HG03045 (cell line): ENCODE results near the gene MMD.

Experiments used
- ATAC-seq: cut with Tn5 transposase; IDR thresholded peaks from one replicate; pipeline ENCODE4 v1.9.1; 2021; ENCODE audit warnings: mild to moderate bottlenecking, moderate library complexity; ENCODE audit not compliant: unreplicated experiment

MMD gene

GRCh38 chr17:55354941-55355340 is 66.7 kb downstream of the MMD start:
- no peak for ATAC-seq

- ATAC-seq = no peak
Observed at GRCh38 chr17:55354010-55354409, 67.6 kb downstream of the MMD start.

GRCh38 chr17:55351226-55351625 is 70.4 kb downstream of the MMD start:
- no peak for ATAC-seq

GRCh38 chr17:55350825-55351205 is 70.8 kb downstream of the MMD start:
- no peak for ATAC-seq

- no peak for ATAC-seq
Observed at GRCh38 chr17:55348749-55349354, 72.8 kb downstream of the MMD start.

- ATAC-seq = no peak
Observed at GRCh38 chr17:55347341-55347740, 74.3 kb downstream of the MMD start.

DNA sequence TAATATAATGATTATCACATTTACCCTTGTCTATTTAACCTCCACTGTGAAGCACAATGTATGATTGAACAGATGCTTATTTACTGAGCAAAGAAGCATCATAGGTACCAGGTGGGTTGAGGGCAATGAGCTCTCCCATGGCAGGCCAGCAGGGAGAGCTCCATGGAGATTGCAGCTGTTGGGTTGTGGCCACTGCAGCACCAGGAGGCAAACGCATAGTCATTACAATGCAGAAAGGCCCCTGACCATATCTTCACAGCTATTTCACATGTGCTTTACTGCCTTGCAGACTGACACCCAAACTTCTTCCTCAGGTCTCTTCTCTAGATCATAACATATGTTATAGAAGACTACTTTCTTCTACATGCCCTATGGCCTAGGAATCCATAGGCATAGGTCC is 75.0 kb downstream of the MMD start:
- no peak for ATAC-seq

GRCh38 chr17:55345132-55345531 is 76.5 kb downstream of the MMD start:
- ATAC-seq = no peak

- ATAC-seq = no peak
Observed at GRCh38 chr17:55344514-55344997, 77.1 kb downstream of the MMD start.

DNA sequence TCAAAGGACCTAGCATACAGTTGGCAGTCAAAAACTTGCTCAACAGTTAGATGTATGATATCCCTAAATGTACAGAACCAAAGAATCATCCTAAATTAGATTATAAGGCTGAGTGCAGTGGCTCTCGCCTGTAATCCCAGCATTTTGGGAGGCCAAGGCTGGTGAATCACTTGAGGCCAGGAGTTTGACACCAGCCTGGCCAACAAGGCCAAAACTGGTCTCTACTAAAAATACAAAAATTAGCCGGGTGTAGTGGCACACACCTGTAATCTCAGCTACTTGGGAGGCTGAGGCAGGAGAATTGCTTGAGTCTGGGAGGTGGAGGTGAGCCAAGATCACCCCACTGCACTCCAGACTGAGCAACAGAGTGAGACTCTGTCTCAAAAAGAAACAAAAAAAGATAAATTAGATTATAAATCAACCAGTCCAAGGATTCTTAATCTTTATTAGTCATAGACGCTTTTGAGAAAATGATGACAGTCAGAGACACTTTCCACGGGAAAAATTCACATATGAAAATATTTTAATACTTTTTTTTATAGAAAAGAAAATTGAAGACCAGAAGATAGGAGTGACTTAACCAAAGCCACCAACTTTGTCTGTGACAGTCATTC is 77.6 kb downstream of the MMD start:
- ATAC-seq = no peak

GRCh38 chr17:55342800-55343585 is 78.6 kb downstream of the MMD start:
- ATAC-seq = no peak
